Muscle layer of colon (tissue), 2 donors: Measurements from ENCODE around the gene MACROD2.

Experiments
- H3K27ac ChIP-seq: one replicate; pipeline ENCODE4 v1.7.0; 2013; ENCODE audit warnings: low read depth, mild to moderate bottlenecking, low read length, moderate library complexity
- H3K27me3 ChIP-seq, 2 donors: one replicate each; pipeline ENCODE4 v1.7.0; 2013; ENCODE audit warnings: low read length in 2 of 2, mild to moderate bottlenecking in 2 of 2; ENCODE audit not compliant: insufficient read depth in 2 of 2, control insufficient read depth in 1 of 2
- H3K36me3 ChIP-seq: one replicate; pipeline ENCODE4 v1.7.0; 2013; ENCODE audit warnings: mild to moderate bottlenecking, low read length; ENCODE audit not compliant: insufficient read depth
- H3K4me1 ChIP-seq: one replicate; pipeline ENCODE4 v1.7.0; 2013; ENCODE audit warnings: mild to moderate bottlenecking, low read length; ENCODE audit not compliant: insufficient read depth
- H3K4me3 ChIP-seq, 2 donors: one replicate each; pipeline ENCODE4 v1.7.0; 2013; ENCODE audit warnings: low read length in 2 of 2, low read depth in 1 of 2, mild to moderate bottlenecking in 1 of 2, moderate library complexity in 1 of 2
- H3K9ac ChIP-seq: one replicate; pipeline ENCODE4 v1.7.0; 2013; ENCODE audit warnings: low read length
- H3K9me3 ChIP-seq: one replicate; pipeline ENCODE4 v1.7.0; 2013; ENCODE audit warnings: mild to moderate bottlenecking, low read length
- donor health status: abdominal sarcoma.
- donor health status: Adenocarcinoma of cecum.

MACROD2 gene

DNA sequence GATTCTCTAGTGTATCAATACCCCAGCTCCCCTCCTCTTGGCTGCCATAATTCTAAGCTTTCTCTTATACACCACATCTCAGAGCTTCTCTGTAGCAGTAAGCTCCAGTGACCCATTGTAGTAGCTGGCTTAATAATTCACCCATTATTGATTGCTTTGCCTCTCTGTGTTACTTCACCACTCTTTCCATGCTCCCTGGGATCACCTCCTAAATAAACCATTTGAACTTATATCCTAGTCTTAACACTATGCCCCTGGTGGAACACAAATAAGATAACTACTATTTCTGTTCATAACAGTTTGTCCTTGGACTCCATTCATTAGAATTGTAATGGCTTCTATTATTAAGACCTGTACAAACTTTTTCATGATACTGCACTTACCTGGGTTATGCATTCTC lies 1819.0 kb downstream of the MACROD2 start:
- Histone ChIP-seq H3K4me1 (no peaks in the 10 kb centered on the region), H3K27ac (no peak overlapping the region), H3K9ac (no peak overlapping the region), H3K36me3 (no peaks in the 10 kb centered on the region), H3K9me3 (no peaks in the 10 kb centered on the region), H3K4me3 (no peak overlapping the region), H3K27me3 (no peaks in the 10 kb centered on the region)

DNA sequence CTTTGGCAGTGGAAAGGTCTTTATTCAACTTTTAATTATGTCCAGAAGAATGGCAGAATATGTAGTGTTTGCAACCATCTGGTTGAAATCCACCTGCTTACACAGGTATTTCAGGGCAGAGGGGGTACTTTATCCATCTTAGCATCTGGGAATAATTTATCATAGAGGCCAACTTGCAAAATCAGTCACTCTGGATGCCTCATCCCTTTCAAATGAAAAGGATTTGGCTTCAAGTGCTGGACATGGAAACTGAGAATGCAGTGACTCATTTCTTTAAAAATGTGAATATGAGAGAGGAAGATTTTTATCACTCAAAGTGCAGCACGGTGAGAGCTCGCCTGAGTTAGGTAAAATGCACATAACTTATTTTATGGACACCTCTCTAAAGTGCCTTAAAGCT lies 1819.6 kb downstream of the MACROD2 start:
- Histone ChIP-seq H3K4me1 (no peaks in the 10 kb centered on the region), H3K9me3 (no peaks in the 10 kb centered on the region), H3K36me3 (no peaks in the 10 kb centered on the region), H3K27me3 (no peaks in the 10 kb centered on the region), H3K27ac (no peak overlapping the region), H3K9ac (no peak overlapping the region), H3K4me3 (no peak overlapping the region)

DNA sequence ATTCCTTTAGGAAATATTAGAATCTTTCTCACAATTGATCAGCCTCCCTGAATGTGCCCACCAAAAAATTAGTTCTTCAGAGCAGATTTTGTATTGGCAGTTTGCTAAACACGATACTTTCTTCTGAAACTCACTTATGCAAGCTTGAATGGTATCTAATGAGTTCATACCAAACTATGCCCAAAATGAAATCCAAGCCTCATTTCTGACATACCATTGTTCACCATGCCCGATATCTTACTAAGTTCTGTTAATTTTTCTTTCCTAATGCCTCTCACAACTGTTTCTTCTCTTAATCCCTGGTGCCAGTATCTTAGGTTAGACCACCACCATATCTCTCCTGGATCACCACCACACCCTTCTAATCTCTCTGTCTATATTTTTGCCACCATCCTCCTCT lies 1822.0 kb downstream of the MACROD2 start:
- Histone ChIP-seq H3K9ac (no peak overlapping the region), H3K36me3 (no peaks in the 10 kb centered on the region), H3K9me3 (no peaks in the 10 kb centered on the region), H3K4me1 (no peaks in the 10 kb centered on the region), H3K27me3 (no peaks in the 10 kb centered on the region), H3K27ac (no peak overlapping the region), H3K4me3 (no peak overlapping the region)

- H3K4me3 ChIP-seq, result no peak overlapping the region
- H3K27me3 ChIP-seq, result no peaks in the 10 kb centered on the region
- H3K36me3 ChIP-seq, result no peaks in the 10 kb centered on the region
- no peaks in the 10 kb centered on the region for H3K4me1 ChIP-seq
- no peaks in the 10 kb centered on the region for H3K9me3 ChIP-seq
- H3K27ac ChIP-seq, result no peak overlapping the region
- H3K9ac ChIP-seq, result no peak overlapping the region
Measured at GRCh38 chr20:15818651-15819071, 1823.3 kb downstream of the MACROD2 start.

DNA sequence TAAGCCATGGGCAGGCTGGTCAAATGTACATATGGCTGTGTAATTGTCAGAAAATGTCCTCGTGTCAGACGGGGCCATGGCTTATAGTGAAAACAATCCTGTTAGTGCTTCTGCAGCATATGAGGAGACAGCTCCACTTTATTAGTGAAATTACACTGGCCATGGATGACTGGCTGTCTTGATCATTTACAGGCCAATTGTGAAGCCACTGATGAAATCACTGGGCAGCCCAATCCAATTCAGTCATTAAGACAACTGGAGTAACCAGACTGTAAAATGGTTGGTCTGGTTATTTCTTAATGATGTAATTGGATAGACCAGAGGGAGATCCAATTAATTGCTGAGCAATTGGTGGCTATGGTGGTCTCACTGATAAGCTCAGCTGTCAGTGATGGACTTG lies 1828.4 kb downstream of the MACROD2 start:
- Histone ChIP-seq H3K9me3 (no peaks in the 10 kb centered on the region), H3K27me3 (no peaks in the 10 kb centered on the region)

DNA sequence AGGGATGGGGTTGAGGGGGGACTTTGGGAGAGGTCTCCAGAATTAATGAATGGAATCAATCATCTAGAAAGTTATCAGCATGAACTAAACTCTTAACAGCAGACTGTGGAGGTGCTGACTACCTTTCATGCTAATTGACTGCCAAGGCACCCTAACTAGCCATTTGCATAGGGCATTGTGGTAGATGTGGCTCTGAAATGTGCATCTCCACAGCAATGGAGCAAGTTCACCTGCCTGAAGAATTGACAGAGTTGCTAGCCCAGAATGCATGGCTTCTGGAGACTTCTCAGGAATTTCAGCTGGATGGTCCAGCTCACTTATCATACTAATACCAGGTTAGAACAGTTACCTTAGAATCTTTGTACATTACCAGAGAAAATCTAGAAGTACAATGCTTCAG lies 1832.3 kb downstream of the MACROD2 start:
- Histone ChIP-seq H3K9ac (no peak overlapping the region), H3K4me1 (no peaks in the 10 kb centered on the region), H3K27me3 (no peaks in the 10 kb centered on the region), H3K36me3 (no peaks in the 10 kb centered on the region), H3K4me3 (no peak overlapping the region), H3K9me3 (no peaks in the 10 kb centered on the region), H3K27ac (no peak overlapping the region)

More for the DNA sequence above, 1828.4 kb downstream of the MACROD2 start:
- Histone ChIP-seq H3K4me1 (no peaks in the 10 kb centered on the region), H3K9ac (no peak overlapping the region), H3K27ac (no peak overlapping the region), H3K4me3 (no peak overlapping the region), H3K36me3 (no peaks in the 10 kb centered on the region)

DNA sequence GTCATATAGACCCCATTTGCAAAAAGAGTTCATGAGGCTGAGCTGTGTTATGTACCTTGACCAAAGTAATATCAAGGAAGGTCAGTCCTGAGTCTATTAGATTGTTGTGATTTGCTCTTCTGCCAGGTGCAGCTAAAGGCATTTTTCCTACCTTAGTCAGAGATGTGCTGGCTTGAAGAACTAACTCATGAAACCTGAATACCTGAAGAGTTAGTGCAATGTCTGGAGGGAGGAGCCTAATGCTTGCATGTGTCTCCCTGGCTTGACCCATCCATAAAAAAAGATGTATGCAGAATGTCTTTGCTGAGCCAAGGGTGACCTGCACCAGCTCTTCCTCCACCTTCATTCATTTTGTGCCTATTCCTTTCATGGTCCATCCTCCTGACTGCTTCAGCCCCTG lies 1835.9 kb downstream of the MACROD2 start:
- no peaks in the 10 kb centered on the region for H3K36me3 ChIP-seq
- no peak overlapping the region for H3K9ac ChIP-seq
- H3K27ac ChIP-seq, result no peak overlapping the region

GRCh38 chr20:15832512-15832911 lies 1837.2 kb downstream of the MACROD2 start:
- no peaks in the 10 kb centered on the region for H3K9me3 ChIP-seq
- H3K27ac ChIP-seq, result no peak overlapping the region
- no peak overlapping the region for H3K9ac ChIP-seq
- no peaks in the 10 kb centered on the region for H3K36me3 ChIP-seq
- no peaks in the 10 kb centered on the region for H3K27me3 ChIP-seq
- no peaks in the 10 kb centered on the region for H3K4me1 ChIP-seq
- no peak overlapping the region for H3K4me3 ChIP-seq

More for the DNA sequence above, 1835.9 kb downstream of the MACROD2 start:
- Histone ChIP-seq H3K4me3 (no peak overlapping the region), H3K4me1 (no peaks in the 10 kb centered on the region), H3K27me3 (no peaks in the 10 kb centered on the region), H3K9me3 (no peaks in the 10 kb centered on the region)

- Histone ChIP-seq H3K4me1 (no peaks in the 10 kb centered on the region), H3K36me3 (no peaks in the 10 kb centered on the region), H3K27ac (no peak overlapping the region), H3K27me3 (no peaks in the 10 kb centered on the region), H3K9me3 (no peaks in the 10 kb centered on the region), H3K9ac (no peak overlapping the region), H3K4me3 (no peak overlapping the region)
Measured at GRCh38 chr20:15834857-15835256, 1839.5 kb downstream of the MACROD2 start.

DNA sequence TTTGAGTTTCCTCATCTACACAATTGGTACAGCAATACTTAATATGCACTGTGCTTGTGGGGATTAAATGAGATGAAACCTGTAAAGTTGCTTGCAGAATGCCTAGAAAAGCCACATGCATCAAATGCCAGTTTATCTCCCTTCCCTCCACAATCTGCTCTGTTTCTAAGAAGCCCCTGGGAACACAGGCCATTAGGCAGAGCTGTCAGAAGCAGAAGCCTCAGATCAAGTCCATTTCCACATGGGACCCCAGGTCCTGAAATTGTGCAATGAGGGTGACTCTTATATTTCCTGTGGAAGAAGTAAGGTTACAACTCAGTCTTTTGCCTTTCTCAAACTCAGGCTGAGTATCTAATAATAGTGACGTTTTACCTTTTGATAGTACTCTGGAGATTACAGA lies 1840.5 kb downstream of the MACROD2 start:
- Histone ChIP-seq H3K27me3 (no peaks in the 10 kb centered on the region), H3K27ac (no peak overlapping the region), H3K4me3 (no peak overlapping the region), H3K4me1 (no peaks in the 10 kb centered on the region), H3K9me3 (no peaks in the 10 kb centered on the region), H3K9ac (no peak overlapping the region), H3K36me3 (no peaks in the 10 kb centered on the region)

DNA sequence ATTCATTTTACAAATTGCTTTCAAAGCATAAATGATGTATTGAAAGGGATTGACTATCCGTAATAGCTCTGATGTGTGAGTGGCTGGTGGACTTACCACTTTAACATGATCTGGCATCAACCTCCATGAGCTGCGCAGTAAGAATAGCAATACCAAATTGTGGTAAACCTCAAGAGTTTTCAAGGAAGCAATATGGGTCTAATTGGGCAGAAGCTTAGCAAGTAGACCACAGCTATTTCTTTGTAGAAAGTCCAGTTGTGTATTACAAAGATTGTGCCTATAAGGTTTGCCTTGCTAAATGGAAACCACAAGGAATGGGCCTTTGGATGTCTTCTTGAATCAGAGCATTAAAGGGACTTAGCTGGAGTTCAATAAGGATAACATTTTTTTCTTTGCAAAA lies 1841.3 kb downstream of the MACROD2 start:
- no peaks in the 10 kb centered on the region for H3K27me3 ChIP-seq
- H3K27ac ChIP-seq, result no peak overlapping the region
- no peaks in the 10 kb centered on the region for H3K4me1 ChIP-seq
- no peaks in the 10 kb centered on the region for H3K36me3 ChIP-seq
- H3K9me3 ChIP-seq, result no peaks in the 10 kb centered on the region
- H3K4me3 ChIP-seq, result no peak overlapping the region
- H3K9ac ChIP-seq, result no peak overlapping the region

- Histone ChIP-seq H3K9ac (no peak overlapping the region), H3K9me3 (no peaks in the 10 kb centered on the region), H3K4me1 (no peaks in the 10 kb centered on the region), H3K4me3 (no peak overlapping the region), H3K27me3 (no peaks in the 10 kb centered on the region), H3K27ac (no peak overlapping the region), H3K36me3 (no peaks in the 10 kb centered on the region)
Measured at GRCh38 chr20:15837563-15837962, 1842.2 kb downstream of the MACROD2 start.
